OCI-LY7 (cell line): ENCODE measurements around the gene KBTBD13. TPM values are rescaled to one million over a fixed set of nuclear protein-coding genes. Genes with fewer than 3 reads are reported as not detected.
A peak's percentile ranks its signal among the peaks of the same experiment; 100 is the strongest.

Experiments used
- BruUV-seq: library from RNA; stranded (reverse); fragments of 400-500 nt; replicated peaks from 2 replicates; lab custom pipeline; 2021; lab: Mats Ljungman, UMichigan
- CTCF ChIA-PET: fragments of 300-600 bp; sonication (Branson Sonifier 250); formaldehyde crosslinking; loops from one replicate; lab custom pipeline; 2022; ENCODE audit warnings: antibody characterized with exemption; ENCODE audit not compliant: unreplicated experiment; lab: Charles Lee
- POLR2A ChIA-PET: fragments of 300-600 bp; sonication (Branson Sonifier 250); formaldehyde crosslinking; loops from one replicate; lab custom pipeline; 2022; ENCODE audit warnings: antibody characterized with exemption; lab: Charles Lee
- DNase-seq: peaks from one replicate; pipeline ENCODE4 v3.0.0-alpha.2; 2015; ENCODE audit warnings: low spot score
- H2AFZ ChIP-seq: fragments of 200-600 bp; sonication (generic), shearing (Covaris generic); 2 replicates; pipeline ENCODE4 v1.6.1; 2014; ENCODE audit warnings: mild to moderate bottlenecking, antibody characterized with exemption, low read length, moderate library complexity
- H3K27ac ChIP-seq: fragments of 200-600 bp; sonication (generic); 2 replicates; pipeline ENCODE4 v1.5.1; 2014; ENCODE audit warnings: mixed run types, low read depth, mild to moderate bottlenecking, moderate library complexity, low read length, inconsistent platforms; ENCODE audit not compliant: poor library complexity, severe bottlenecking
- H3K36me3 ChIP-seq: fragments of 200-600 bp; sonication (generic); 2 replicates; pipeline ENCODE4 v1.6.1; 2014; ENCODE audit warnings: mild to moderate bottlenecking, antibody characterized with exemption, low read length, moderate library complexity, mixed read lengths; ENCODE audit not compliant: insufficient read depth
- H3K4me1 ChIP-seq: fragments of 200-600 bp; sonication (generic); 2 replicates; pipeline ENCODE4 v1.5.1; 2014; ENCODE audit warnings: mild to moderate bottlenecking, low read length; ENCODE audit not compliant: insufficient read depth, poor library complexity, severe bottlenecking
- H3K4me2 ChIP-seq: fragments of 200-600 bp; sonication (generic); 2 replicates; pipeline ENCODE4 v1.6.1; 2014; ENCODE audit warnings: mild to moderate bottlenecking, low read length
- H3K4me3 ChIP-seq: fragments of 200-600 bp; sonication (generic); 2 replicates; pipeline ENCODE4 v1.5.1; 2014; ENCODE audit warnings: mild to moderate bottlenecking, low read depth, low read length; ENCODE audit not compliant: poor library complexity, severe bottlenecking
- H3K79me2 ChIP-seq: fragments of 200-600 bp; sonication (generic); 2 replicates; pipeline ENCODE4 v1.6.1; 2016; ENCODE audit warnings: low read depth, mild to moderate bottlenecking, low read length, moderate library complexity, mixed read lengths; ENCODE audit not compliant: insufficient read depth
- H3K9me2 ChIP-seq: fragments of 200-600 bp; sonication (generic); 2 replicates; pipeline ENCODE4 v1.6.1; 2016; ENCODE audit warnings: mild to moderate bottlenecking, low read length, mixed read lengths; ENCODE audit not compliant: insufficient read depth
- H3K9me3 ChIP-seq: fragments of 200-600 bp; sonication (generic); 2 replicates; pipeline ENCODE4 v1.6.1; 2014; ENCODE audit warnings: mild to moderate bottlenecking, mixed run types, low read length, mixed read lengths
- H4K20me1 ChIP-seq: fragments of 200-600 bp; sonication (generic); 2 replicates; pipeline ENCODE4 v1.6.1; 2014; ENCODE audit warnings: mild to moderate bottlenecking, antibody characterized with exemption, low read length, moderate library complexity, mixed read lengths; ENCODE audit not compliant: insufficient read depth
- CTCF ChIP-seq: fragments of 200-600 bp; sonication (generic); conservative IDR thresholded peaks from 2 replicates; pipeline ENCODE4 v1.5.1; 2014; ENCODE audit warnings: mild to moderate bottlenecking, antibody characterized with exemption, low read length, moderate library complexity, mixed read lengths
- EZH2phosphoT487 ChIP-seq: fragments of 200-600 bp; sonication (generic); IDR thresholded peaks from 2 replicates; pipeline ENCODE4 v1.6.1; 2018; ENCODE audit warnings: low read depth, borderline replicate concordance, mild to moderate bottlenecking, mixed run types, antibody characterized with exemption, low read length, moderate library complexity, mixed read lengths
- intact Hi-C: fragments of 100-400 bp; cut with micrococcal nuclease; formaldehyde crosslinking; loops from one replicate; pipeline ENCODE4 v1.10.0; 2022; ENCODE audit not compliant: unreplicated experiment
- total RNA-seq, 2 experiments: library from RNA; depleted of rRNA in 1 of 2; stranded (reverse); fragments of >200 nt in 1 of 2; shearing (Covaris generic) in 1 of 2; gene quantifications; 2 replicates each; pipeline ENCODE4 v1.2.3, GENCODE V29; 2014 to 2022

Gene KBTBD13
- total RNA-seq, 2 experiments from 2014 or later: not detected

DNA sequence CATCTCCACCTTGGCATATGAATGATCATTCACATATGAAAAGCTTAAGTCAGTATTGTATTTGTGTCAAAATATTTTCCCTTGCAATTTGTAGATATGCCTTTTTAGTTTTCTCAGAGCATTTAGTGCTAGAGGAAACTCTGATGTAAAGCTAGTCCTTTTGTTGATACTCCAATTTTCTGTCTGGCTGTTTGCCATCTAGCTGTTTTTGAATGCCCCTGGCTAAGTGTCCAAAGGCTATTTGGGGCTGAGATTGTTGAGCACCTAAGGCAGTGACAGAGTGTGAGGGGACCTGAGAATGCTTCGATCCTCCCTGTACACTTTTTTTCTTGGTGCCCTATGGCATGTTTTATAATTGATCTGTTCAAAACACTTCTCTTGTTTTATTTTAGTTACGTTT lies 28.3 kb upstream of the KBTBD13 start:
- peaks cover 19% of the 10 kb centered on the region for H3K4me1 ChIP-seq
- no peaks in the 10 kb centered on the region for H3K79me2 ChIP-seq
- TF ChIP-seq EZH2phosphoT487 (no peak), CTCF (no peak)
- no TSS peak for BruUV-seq
- H3K4me3 ChIP-seq: no peak overlapping the region
- H3K27ac ChIP-seq: no peak overlapping the region
- no peak for DNase-seq
- intact Hi-C loops: no loop called here
- no peaks in the 10 kb centered on the region for H3K9me3 ChIP-seq
- no peaks in the 10 kb centered on the region for H4K20me1 ChIP-seq
- CTCF ChIA-PET: no interaction called here
- no peak overlapping the region for H3K4me2 ChIP-seq
- H3K9me2 ChIP-seq: no peaks in the 10 kb centered on the region
- no peaks in the 10 kb centered on the region for H3K36me3 ChIP-seq
- POLR2A ChIA-PET: interaction anchor here (0.6 kb wide), 1 partner anchor 270 kb away, joined by 3 read pairs; no protein-coding TSS in a partner anchor
- H2AFZ ChIP-seq: no peak overlapping the region

DNA sequence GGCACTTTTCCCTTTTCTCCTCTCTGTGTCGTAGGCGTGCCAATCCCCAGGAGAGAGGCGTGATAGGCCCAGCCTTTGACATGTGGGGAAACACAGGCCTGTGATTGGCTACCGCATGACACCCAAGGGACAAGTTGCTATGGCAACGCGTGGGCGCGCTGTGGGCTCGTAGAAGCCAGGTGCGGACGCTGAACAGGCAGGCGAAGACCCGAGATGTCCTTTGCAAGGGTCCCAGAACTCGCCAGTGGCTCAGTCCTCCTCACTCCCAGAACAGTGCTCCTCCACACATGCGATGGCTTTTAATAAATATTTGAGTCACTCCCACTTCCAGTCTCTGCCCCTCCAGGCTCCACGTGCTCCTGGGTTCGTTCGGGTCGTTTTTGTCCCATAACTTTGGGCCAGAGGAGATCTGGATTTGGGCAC lies 27.1 kb upstream of the KBTBD13 start:
- TF ChIP-seq CTCF (no peak), EZH2phosphoT487 (no peak)
- H3K4me2 ChIP-seq: peak overlapping the region; percentile 65
- intact Hi-C loops: no loop called here
- H3K36me3 ChIP-seq: no peaks in the 10 kb centered on the region
- H3K79me2 ChIP-seq: no peaks in the 10 kb centered on the region
- H3K4me1 ChIP-seq: peaks cover 19% of the 10 kb centered on the region
- no peaks in the 10 kb centered on the region for H3K9me2 ChIP-seq
- no peak overlapping the region for H2AFZ ChIP-seq
- POLR2A ChIA-PET: no interaction called here
- BruUV-seq: no TSS peak
- DNase-seq: peak; percentile 90
- peak overlapping the region; percentile 37 for H3K4me3 ChIP-seq
- H3K27ac ChIP-seq: no peak overlapping the region
- CTCF ChIA-PET: interaction anchor here (0.6 kb wide), 1 partner anchor 27 kb away, joined by 3 read pairs; the partner anchor contains the start of gene KBTBD13
- H4K20me1 ChIP-seq: no peaks in the 10 kb centered on the region
- H3K9me3 ChIP-seq: no peaks in the 10 kb centered on the region

DNA sequence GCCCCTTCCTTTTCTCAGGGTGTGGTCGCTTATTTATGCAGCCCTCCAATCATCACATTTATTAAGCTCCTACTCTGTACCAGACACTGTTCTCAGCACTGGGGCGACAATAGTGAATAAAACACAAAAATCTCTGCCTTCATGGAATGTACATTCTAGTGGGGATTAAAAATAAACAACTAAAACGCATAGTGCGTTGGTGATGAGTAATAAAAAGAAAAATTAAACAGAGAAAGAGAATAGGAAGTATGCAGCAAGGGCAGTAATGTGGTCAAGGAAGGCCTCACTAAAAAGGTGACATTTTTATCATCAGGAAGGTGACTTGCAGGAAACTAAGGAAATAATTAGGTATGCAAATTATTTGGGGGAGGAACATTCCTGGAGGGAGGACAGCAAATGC lies 26.3 kb upstream of the KBTBD13 start:
- Histone ChIP-seq H3K4me3 (no peak overlapping the region), H3K9me3 (no peaks in the 10 kb centered on the region), H3K4me1 (peaks cover 19% of the 10 kb centered on the region), H3K36me3 (no peaks in the 10 kb centered on the region), H3K79me2 (no peaks in the 10 kb centered on the region), H3K27ac (no peak overlapping the region), H4K20me1 (no peaks in the 10 kb centered on the region), H3K4me2 (no peak overlapping the region), H2AFZ (no peak overlapping the region), H3K9me2 (no peaks in the 10 kb centered on the region)
- ChIA-PET CTCF (no interaction called here), POLR2A (no interaction called here)
- BruUV-seq: no TSS peak
- TF ChIP-seq EZH2phosphoT487 (no peak), CTCF (no peak)
- intact Hi-C loops: no loop called here
- no peak for DNase-seq
